HepG2 (cell line): ENCODE data around the gene MGAT2.

ENCODE experiments used
- BRCA1 ChIP-seq: sonication (generic); formaldehyde crosslinking; IDR thresholded peaks from 2 replicates; pipeline ENCODE4 v1.4.0; 2020; ENCODE audit warnings: missing genetic modification reagents
- CTCF ChIP-seq: sonication (generic); formaldehyde crosslinking; IDR thresholded peaks from 2 replicates; pipeline ENCODE4 v1.5.0; 2020; ENCODE audit warnings: mild to moderate bottlenecking, missing genetic modification reagents, moderate library complexity
- FOXM1 ChIP-seq: sonication (generic); formaldehyde crosslinking; IDR thresholded peaks from 2 replicates; pipeline ENCODE4 v1.5.0; 2020; ENCODE audit warnings: missing genetic modification reagents
- KDM1A ChIP-seq: IDR thresholded peaks from 2 replicates; pipeline ENCODE4 v1.6.1; 2016; ENCODE audit warnings: missing compliant biosample characterization
- RAD21 ChIP-seq: fragments of 450-650 bp; formaldehyde crosslinking; IDR thresholded peaks from 2 replicates; pipeline ENCODE4 v1.5.0; 2020; ENCODE audit warnings: mild to moderate bottlenecking
- SUZ12 ChIP-seq: fragments of 150-350 bp; IDR thresholded peaks from 2 replicates; pipeline ENCODE4 v1.6.1; 2014; ENCODE audit warnings: low read depth, low read length
- TCF7L2 ChIP-seq: IDR thresholded peaks from 2 replicates; pipeline ENCODE4 v1.6.1; 2011; ENCODE audit warnings: mild to moderate bottlenecking, low read depth, low read length, moderate library complexity
- THYN1 ChIP-seq: sonication (generic); formaldehyde crosslinking; IDR thresholded peaks from 2 replicates; pipeline ENCODE4 v1.8.1; 2023; ENCODE audit warnings: low read depth, mild to moderate bottlenecking, moderate library complexity, missing genetic modification reagents, borderline replicate concordance
- TP53 ChIP-seq: sonication (generic); formaldehyde crosslinking; conservative IDR thresholded peaks from 2 replicates; pipeline ENCODE4 v1.4.0; 2020; ENCODE audit warnings: missing genetic modification reagents
- ZC3H4 ChIP-seq: sonication (generic); formaldehyde crosslinking; IDR thresholded peaks from 2 replicates; pipeline ENCODE4 v1.4.0; 2020; ENCODE audit warnings: missing genetic modification reagents, borderline replicate concordance
- TF ChIP-seq, protein P1 (sequence below): sonication (generic); formaldehyde crosslinking; IDR thresholded peaks from 2 replicates; pipeline ENCODE4 v1.4.0; 2020; ENCODE audit warnings: missing genetic modification reagents

DNA sequence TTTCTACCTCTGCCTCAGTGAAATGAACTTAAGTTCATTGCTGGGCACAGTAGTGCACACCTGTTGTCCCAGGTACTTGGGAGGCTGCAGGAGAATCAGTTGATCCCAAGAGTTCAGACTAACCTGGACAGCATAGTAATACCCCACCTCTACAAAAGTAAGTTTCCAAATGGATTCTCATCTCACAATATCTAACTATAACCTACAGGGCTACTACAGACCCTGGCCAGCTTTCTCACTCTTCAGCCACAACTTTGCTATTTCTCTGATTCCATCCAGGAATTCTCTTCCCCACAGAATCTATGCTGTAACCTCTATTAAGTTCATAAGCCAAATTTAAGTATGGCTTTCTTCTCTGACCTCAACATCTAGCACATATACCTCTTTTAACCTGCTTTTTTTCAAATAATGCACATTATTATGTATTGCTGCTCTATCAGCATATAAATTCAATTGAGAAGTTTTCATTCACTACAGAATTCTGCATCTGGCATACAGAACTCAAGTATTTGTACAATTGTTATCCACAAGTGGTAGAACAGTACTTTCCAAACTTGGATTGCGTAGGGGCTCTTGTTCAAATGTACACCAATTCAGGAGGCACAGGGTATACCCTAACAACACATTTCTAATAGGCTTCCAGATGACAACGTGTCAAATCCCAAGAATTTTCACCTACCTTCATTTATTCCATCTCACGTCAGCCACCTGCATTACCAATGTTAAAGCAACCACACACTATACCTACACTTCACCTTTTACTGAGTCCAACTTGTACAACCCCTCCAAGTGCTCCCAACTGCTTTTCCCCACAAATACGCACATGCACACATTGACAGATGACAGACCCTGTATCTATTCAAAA, 38.3 kb upstream of the MGAT2 start:
- TF ChIP-seq FOXM1 (no peak), ZC3H4 (CRISPR knock-in tag) (peak; percentile 72; the same call in 1 of the 2 replicates), TCF7L2 (no peak), SUZ12 (no peak), THYN1 (no peak), CTCF (no peak), TP53 (CRISPR knock-in tag) (no peak), BRCA1 (no peak), KDM1A (CRISPR knock-in tag) (no peak), RAD21 (CRISPR knock-in tag) (no peak)
- TF ChIP-seq, protein P1, sequence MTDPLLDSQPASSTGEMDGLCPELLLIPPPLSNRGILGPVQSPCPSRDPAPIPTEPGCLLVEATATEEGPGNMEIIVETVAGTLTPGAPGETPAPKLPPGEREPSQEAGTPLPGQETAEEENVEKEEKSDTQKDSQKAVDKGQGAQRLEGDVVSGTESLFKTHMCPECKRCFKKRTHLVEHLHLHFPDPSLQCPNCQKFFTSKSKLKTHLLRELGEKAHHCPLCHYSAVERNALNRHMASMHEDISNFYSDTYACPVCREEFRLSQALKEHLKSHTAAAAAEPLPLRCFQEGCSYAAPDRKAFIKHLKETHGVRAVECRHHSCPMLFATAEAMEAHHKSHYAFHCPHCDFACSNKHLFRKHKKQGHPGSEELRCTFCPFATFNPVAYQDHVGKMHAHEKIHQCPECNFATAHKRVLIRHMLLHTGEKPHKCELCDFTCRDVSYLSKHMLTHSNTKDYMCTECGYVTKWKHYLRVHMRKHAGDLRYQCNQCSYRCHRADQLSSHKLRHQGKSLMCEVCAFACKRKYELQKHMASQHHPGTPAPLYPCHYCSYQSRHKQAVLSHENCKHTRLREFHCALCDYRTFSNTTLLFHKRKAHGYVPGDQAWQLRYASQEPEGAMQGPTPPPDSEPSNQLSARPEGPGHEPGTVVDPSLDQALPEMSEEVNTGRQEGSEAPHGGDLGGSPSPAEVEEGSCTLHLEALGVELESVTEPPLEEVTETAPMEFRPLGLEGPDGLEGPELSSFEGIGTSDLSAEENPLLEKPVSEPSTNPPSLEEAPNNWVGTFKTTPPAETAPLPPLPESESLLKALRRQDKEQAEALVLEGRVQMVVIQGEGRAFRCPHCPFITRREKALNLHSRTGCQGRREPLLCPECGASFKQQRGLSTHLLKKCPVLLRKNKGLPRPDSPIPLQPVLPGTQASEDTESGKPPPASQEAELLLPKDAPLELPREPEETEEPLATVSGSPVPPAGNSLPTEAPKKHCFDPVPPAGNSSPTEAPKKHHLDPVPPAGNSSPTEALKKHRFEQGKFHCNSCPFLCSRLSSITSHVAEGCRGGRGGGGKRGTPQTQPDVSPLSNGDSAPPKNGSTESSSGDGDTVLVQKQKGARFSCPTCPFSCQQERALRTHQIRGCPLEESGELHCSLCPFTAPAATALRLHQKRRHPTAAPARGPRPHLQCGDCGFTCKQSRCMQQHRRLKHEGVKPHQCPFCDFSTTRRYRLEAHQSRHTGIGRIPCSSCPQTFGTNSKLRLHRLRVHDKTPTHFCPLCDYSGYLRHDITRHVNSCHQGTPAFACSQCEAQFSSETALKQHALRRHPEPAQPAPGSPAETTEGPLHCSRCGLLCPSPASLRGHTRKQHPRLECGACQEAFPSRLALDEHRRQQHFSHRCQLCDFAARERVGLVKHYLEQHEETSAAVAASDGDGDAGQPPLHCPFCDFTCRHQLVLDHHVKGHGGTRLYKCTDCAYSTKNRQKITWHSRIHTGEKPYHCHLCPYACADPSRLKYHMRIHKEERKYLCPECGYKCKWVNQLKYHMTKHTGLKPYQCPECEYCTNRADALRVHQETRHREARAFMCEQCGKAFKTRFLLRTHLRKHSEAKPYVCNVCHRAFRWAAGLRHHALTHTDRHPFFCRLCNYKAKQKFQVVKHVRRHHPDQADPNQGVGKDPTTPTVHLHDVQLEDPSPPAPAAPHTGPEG (CRISPR knock-in tag): no peak
